Astrocyte of the cerebellum (primary cell): ENCODE results near the gene TRNP1.

Experiments
- DNase-seq: peaks from one replicate; pipeline ENCODE4 v3.0.0-alpha.2; 2011; ENCODE audit warnings: low read depth
- H3K4me3 ChIP-seq: 2 replicates; pipeline ENCODE4 v1.5.1; 2011; ENCODE audit warnings: mild to moderate bottlenecking, low read depth, low read length, moderate library complexity
- in situ Hi-C: cut with HindIII; loops from 2 replicates; pipeline ENCODE4 v1.10.0; 2017; ENCODE audit warnings: low sequenced_read_pairs
- TF ChIP-seq, protein P1 (sequence below): IDR thresholded peaks from 2 replicates; pipeline ENCODE4 v1.5.1; 2012; ENCODE audit warnings: low read length, low read depth, moderate library complexity, mild to moderate bottlenecking; ENCODE audit errors: missing control alignments

Gene TRNP1

DNA sequence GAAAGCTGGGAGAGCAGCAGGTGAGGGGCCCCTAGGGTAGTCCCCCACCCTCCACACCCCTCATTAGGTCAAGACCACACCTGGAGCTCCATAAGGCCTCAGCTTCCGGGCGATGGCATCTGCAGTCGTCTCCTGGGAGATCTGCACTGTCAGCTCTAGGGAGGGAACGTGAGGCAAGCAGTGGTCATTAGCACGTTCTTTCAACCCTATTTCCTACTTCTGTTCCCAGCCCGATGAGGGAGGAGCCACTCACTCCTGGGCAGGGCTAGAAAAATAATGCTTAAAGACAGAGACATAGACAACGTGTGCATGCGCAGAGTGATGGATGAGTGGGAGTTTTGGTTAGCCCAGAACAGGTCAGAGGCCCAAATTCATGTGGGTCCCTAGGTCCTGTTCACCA, 42.9 kb upstream of the TRNP1 start:
- DNase-seq: no peak
- in situ Hi-C loops: no loop called here
- TF ChIP-seq, protein P1, sequence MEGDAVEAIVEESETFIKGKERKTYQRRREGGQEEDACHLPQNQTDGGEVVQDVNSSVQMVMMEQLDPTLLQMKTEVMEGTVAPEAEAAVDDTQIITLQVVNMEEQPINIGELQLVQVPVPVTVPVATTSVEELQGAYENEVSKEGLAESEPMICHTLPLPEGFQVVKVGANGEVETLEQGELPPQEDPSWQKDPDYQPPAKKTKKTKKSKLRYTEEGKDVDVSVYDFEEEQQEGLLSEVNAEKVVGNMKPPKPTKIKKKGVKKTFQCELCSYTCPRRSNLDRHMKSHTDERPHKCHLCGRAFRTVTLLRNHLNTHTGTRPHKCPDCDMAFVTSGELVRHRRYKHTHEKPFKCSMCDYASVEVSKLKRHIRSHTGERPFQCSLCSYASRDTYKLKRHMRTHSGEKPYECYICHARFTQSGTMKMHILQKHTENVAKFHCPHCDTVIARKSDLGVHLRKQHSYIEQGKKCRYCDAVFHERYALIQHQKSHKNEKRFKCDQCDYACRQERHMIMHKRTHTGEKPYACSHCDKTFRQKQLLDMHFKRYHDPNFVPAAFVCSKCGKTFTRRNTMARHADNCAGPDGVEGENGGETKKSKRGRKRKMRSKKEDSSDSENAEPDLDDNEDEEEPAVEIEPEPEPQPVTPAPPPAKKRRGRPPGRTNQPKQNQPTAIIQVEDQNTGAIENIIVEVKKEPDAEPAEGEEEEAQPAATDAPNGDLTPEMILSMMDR: no peak
- H3K4me3 ChIP-seq: no peak overlapping the region

DNA sequence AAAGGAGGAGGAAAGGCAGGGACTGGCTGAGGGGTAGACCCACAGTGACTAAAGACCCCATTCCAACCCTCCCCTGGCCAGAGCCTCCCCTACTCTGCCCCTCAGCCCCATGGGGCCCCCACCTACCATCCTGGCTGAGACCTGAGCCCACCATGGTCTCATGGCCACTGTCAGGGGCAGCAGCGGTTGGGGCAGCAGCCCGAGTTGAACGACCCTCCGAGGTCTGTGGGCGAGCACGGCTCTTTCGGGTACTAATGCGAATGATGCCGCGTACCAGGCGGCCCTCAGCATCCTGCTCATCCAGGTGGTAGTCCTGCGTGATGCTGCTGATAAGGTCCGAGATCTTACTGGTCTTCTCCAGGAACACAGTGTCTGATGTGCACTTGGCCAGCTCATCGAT, 42.3 kb upstream of the TRNP1 start:
- H3K4me3 ChIP-seq: no peak overlapping the region
- TF ChIP-seq, protein P1: no peak

DNA sequence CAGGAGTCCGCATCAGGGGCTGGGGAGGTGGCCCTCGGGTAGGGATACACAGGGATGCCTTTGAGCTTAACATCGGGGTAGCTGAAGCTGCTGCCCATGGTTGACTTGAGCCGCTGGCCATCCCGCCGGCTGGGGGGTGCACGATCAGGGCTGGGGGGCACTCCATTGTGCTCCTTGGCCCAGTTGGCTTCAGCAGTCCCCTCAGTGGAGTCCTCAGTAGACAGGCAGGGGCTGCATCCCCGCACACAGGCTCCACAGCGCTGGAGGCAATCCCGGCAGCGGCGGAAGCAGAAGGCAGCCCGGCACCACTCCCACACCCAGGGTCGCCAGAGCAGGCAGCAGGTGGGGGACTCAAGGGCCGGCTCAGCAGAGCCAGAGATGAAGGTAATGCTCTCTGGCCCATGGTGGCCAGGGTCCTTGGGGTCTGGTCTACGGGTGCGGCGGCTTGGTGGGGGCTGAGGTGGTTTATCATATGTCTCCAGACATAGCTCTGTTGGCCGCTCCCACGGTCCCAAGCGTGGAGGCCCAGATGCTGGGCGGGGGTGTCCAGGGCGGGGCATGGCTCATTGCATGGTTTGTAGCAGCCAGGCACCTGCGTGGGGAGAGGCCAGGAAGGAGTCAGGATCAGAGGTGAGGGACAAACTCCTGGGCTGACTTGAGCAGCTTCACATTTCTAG, 41.5 kb upstream of the TRNP1 start:
- no peak for DNase-seq
- in situ Hi-C loops: no loop called here
- H3K4me3 ChIP-seq: no peak overlapping the region
- TF ChIP-seq, protein P1: no peak

More for the DNA sequence above, 42.3 kb upstream of the TRNP1 start:
- no peak for DNase-seq
- in situ Hi-C loops: no loop called here

DNA sequence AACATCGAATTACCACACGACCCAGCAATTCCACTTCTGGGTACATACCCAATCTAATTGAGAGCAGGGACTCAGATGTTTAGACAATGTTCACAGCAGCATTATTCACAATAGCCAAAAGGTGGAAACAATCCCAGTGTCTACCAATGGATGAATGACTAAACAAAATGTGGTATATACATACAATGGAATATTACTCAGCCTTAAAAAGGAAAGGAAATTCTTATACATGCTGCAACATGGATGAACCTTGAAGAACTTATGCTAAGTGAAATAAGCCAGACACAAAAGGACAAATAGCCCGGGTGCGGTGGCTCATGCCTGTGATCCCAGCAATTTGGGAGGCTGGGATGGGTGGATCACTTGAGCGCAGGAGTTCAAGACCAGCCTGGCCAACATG, 40.1 kb upstream of the TRNP1 start:
- in situ Hi-C loops: no loop called here
- no peak for DNase-seq
- H3K4me3 ChIP-seq: no peak overlapping the region

DNA sequence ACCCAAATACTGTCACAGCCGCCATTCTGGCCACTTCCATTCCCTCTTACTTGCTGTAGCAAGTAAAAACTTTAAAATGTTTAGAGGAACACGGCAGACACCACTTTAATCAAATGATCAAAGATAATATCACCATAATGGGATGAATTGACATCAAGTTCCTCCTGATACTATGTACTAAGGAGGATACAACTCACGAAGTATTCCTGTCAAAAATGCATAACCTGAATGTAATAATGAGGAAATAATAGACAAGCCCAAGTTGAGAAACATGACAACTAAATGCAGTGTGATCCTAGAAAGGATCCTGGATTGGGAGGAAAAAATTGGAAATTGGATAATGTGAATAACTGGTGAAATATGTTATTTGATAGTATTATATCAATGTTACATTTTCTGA, 37.2 kb upstream of the TRNP1 start:
- in situ Hi-C loops: no loop called here
- no peak overlapping the region for H3K4me3 ChIP-seq
- TF ChIP-seq, protein P1: no peak
- no peak for DNase-seq

More for the DNA sequence above, 40.1 kb upstream of the TRNP1 start:
- TF ChIP-seq, protein P1: no peak

DNA sequence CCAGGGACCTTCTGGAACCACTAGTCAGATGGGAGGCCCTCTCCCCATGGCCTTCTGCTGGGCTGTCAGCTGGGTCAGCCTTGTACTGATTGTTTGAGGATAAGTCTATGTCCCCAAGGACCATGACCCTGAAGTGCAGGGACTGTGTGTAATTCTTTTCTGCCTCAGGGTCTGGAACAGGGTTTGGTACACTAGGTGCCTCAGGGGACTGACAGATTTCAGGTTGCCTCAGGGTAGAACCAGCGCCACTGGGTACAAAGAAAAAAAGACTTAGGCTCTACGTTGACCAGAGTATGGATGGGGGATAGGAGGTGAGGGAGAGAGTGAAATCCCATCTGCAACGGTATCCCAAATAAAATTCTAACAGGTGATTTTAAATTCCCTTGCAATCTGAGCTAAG, 36.2 kb upstream of the TRNP1 start:
- TF ChIP-seq, protein P1: no peak
- in situ Hi-C loops: no loop called here
- DNase-seq: no peak
- no peak overlapping the region for H3K4me3 ChIP-seq
